HCEC 1CT (cell line): ENCODE measurements around the gene BMP3.

Source experiments
- DNase-seq: peaks from one replicate; pipeline ENCODE4 v3.0.0-alpha.2; 2017

Gene BMP3

GRCh38 chr4:81042578-81043365, 12.3 kb downstream of the BMP3 start:
- DNase-seq, result no peak

GRCh38 chr4:81049330-81049729, 18.8 kb downstream of the BMP3 start:
- no peak for DNase-seq

- no peak for DNase-seq
Measured at GRCh38 chr4:81049907-81050306, 19.4 kb downstream of the BMP3 start.

GRCh38 chr4:81052119-81053068, 21.9 kb downstream of the BMP3 start:
- peak; percentile 24 for DNase-seq

GRCh38 chr4:81058621-81059020, 28.1 kb downstream of the BMP3 start:
- no peak for DNase-seq

GRCh38 chr4:81060587-81061343, 30.3 kb downstream of the BMP3 start:
- no peak for DNase-seq

GRCh38 chr4:81061344-81061730, 30.8 kb downstream of the BMP3 start:
- DNase-seq, result no peak

- no peak for DNase-seq
Measured at GRCh38 chr4:81062001-81062400, 31.5 kb downstream of the BMP3 start.

- no peak for DNase-seq
Measured at GRCh38 chr4:81065446-81065845, 34.9 kb downstream of the BMP3 start.

- DNase-seq, result peak; percentile 66
Measured at GRCh38 chr4:81069706-81070331, 39.3 kb downstream of the BMP3 start.

GRCh38 chr4:81071013-81071412, 40.5 kb downstream of the BMP3 start:
- DNase-seq, result no peak

GRCh38 chr4:81081156-81081555, 50.6 kb downstream of the BMP3 start:
- DNase-seq, result no peak

- DNase-seq, result peak; percentile 60
Measured at GRCh38 chr4:81084029-81084428, 53.5 kb downstream of the BMP3 start.

GRCh38 chr4:81084634-81085033, 54.1 kb downstream of the BMP3 start:
- DNase-seq, result no peak

- no peak for DNase-seq
Measured at GRCh38 chr4:81085291-81085690, 54.8 kb downstream of the BMP3 start.

- no peak for DNase-seq
Measured at GRCh38 chr4:81085979-81086378, 55.5 kb downstream of the BMP3 start.

GRCh38 chr4:81093720-81094401, 63.4 kb downstream of the BMP3 start:
- no peak for DNase-seq

- no peak for DNase-seq
Measured at GRCh38 chr4:81095389-81095788, 64.9 kb downstream of the BMP3 start.

GRCh38 chr4:81096566-81096965, 66.1 kb downstream of the BMP3 start:
- DNase-seq, result no peak

GRCh38 chr4:81102107-81102506, 71.6 kb downstream of the BMP3 start:
- no peak for DNase-seq

- DNase-seq, result no peak
Measured at GRCh38 chr4:81106150-81106549, 75.6 kb downstream of the BMP3 start.
